ENCODE measurements around the gene MYD88.

The MYD88 gene

DNA sequence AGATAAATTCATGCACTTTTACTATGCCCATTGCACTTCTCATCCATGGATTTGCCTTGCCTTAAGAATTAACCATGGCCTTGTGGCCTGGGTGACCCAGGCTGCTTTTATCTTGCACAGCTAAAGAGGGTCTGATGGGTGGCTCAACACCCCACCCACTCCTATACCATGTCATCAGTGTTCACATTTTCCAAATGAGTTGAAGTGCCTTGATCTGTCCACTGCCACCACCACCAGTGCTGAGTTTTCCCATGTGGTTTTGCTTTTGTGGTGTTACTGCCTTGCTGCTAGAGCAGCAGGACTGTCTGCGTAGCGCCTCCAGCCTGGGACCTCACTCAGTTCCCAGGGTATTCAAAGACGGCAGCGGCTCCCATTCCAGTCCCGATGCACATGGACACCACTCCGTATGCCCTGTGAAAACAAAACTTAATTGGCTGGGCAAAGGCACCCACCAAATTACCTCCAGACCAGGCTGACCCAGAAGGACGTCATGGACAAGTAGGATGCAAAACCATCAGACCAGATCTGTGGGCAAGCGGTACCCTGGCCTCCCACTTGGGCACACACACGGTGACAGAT lies 15.7 kb upstream of the MYD88 start:
- TF ChIP-seq, protein P1, sequence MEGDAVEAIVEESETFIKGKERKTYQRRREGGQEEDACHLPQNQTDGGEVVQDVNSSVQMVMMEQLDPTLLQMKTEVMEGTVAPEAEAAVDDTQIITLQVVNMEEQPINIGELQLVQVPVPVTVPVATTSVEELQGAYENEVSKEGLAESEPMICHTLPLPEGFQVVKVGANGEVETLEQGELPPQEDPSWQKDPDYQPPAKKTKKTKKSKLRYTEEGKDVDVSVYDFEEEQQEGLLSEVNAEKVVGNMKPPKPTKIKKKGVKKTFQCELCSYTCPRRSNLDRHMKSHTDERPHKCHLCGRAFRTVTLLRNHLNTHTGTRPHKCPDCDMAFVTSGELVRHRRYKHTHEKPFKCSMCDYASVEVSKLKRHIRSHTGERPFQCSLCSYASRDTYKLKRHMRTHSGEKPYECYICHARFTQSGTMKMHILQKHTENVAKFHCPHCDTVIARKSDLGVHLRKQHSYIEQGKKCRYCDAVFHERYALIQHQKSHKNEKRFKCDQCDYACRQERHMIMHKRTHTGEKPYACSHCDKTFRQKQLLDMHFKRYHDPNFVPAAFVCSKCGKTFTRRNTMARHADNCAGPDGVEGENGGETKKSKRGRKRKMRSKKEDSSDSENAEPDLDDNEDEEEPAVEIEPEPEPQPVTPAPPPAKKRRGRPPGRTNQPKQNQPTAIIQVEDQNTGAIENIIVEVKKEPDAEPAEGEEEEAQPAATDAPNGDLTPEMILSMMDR (conservative IDR thresholded peaks at IDR 0.05; ENCODE audit: low read length): no peak
- no peak for DNase-seq (ENCODE audit: low read depth)
- H3K4me3 ChIP-seq (ENCODE audit: low read length): no peak overlapping the region

DNA sequence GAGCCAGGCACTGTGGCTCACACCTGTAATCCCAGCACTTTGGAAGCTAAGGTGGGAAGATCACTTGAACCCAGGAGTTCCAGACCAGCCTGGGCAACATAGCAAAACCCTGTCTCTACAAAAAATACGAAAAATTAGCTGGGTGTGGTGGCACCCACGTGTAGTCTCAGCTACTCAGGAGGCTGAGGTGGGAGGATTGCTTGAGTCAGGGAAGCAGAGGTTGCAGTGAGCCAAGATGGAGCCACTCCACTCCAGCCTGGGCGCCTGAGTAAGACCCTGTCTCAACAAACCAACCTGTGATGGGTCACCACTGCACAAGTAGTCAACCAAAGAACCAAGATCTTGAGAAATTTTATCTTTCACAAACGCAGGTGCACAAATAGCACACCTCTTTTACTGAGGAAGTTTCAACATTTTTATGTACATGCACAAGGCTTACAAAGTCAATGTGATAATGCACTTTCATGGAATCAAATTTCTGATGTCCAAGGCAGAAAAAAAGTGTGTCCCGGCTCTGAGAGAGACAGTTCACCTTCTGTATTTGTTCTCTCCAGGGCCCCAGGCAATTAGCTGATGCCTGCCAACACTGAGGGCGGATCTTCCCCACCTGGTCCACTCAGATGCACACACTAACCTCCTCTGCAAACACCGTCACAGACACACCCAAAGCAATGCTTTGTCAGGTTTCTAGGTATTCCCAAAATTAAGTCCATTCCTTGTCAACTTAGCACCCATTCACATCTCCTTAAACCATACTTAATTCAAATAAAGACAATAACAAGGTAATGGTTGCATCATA lies 13.9 kb upstream of the MYD88 start:
- DNase-seq (ENCODE audit: low read depth): no peak
- no peak overlapping the region for H3K4me3 ChIP-seq (ENCODE audit: low read length)
- TF ChIP-seq, protein P1 (conservative IDR thresholded peaks at IDR 0.05; ENCODE audit: low read length): no peak

DNA sequence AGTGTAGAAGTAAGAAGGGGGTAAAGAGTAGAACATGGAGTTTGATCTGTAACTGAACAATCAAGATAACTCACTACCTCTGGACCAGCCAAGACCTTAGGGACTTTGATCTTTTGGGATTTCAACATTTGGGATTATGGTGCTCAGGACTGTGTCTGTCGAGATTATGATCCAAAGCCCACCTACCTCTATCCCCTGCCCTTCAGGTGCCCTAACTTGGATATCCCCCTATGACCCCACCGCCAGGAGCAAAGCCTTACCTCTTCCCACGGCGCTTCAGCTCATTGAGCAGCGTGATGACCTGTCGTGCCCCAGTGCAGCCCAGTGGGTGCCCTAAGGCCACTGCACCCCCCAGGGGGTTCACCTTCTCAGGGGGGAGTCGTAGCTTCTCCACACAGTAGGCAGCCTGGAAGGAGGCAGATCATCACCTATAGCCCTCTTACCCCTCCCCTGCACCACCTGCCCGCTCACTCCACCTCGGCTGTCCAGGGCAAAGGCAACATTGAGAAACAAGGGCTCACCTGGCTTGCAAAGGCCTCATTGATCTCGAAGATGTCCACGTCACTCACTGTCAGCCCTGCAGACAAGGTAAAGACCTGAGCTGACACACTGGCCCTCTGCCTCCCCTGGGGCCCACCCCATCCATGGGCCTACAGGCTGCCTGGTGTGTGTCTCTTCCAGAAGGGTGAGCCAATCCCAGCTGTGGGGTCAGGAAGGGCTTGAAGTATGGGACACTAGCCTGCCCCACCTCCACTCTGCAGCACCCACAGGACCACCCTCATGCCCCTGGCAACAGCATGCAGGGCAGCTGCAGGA lies 12.9 kb upstream of the MYD88 start:
- TF ChIP-seq, protein P1 (conservative IDR thresholded peaks at IDR 0.05; ENCODE audit: low read length): no peak
- DNase-seq (ENCODE audit: low read depth): no peak
- no peak overlapping the region for H3K4me3 ChIP-seq (ENCODE audit: low read length)

DNA sequence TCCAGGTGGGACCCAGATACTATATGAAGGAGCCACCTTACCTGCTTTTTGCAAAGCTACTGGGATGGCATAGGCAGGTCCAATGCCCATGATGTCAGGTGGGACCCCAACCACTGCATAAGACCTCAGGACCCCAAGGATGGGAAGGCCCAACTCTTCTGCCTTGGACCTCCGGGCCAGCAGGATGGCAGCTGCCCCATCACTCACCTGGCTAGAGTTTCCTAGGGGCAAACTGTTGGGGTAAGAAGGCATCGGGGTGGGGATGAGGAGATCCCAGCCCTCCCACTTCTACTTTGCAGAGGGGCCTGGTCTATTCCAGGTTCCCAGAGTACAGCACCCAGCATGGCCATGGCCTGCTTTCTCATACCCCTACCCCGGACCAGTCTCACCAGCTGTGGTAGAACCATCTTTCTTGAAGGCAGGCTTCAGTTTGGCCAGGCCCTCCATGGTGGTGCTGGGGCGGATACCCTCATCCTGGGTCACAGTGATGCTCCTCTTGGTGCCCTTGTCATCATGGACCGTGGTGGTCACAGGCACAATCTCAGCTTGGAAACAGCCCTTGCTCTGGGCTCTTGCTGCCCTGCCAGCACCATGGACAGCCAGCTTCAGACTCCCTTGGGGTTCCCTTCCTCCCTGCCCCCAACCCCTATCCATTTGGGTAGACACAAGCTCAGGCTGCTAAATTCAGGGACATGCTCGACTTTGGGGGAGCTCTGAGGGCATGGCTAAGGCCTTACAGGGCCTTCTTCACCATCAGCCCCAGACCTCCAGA lies 12.2 kb upstream of the MYD88 start:
- no peak overlapping the region for H3K4me3 ChIP-seq (ENCODE audit: low read length)
- TF ChIP-seq, protein P1 (conservative IDR thresholded peaks at IDR 0.05; ENCODE audit: low read length): no peak
- no peak for DNase-seq (ENCODE audit: low read depth)

DNA sequence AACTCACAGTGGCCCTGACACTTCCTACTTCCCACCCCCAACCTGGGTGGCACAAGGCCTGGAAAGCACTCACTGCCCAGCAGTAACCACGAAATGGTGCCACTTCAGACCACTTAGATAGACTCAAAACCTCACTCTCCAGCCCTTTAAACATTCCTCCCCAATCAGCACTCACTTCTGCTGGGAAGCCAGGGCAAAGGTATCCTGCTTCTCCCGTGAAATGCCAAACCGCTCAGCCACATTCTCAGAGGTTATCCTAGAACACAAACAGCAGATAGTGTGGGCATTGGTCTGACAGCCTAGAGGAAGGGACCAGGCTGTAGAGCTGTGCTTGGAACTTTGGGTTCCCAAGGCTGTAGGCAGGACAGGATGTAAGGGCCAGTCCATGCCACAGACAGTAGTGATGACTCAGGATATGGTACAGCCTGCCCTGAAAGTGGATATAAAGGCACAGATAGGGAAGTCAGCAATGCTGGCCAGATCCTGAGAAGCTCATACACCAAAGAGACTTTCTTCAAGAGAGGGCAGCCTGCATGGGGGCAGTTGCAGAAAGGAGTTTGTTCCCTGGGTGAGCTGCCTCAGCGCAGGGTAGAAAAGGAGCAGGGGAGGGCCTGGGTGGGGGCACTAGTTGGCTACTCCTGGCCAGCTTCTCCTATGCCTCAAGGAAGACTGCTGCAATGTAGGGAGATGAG lies 10.7 kb upstream of the MYD88 start:
- no peak overlapping the region for H3K4me3 ChIP-seq (ENCODE audit: low read length)
- TF ChIP-seq, protein P1 (conservative IDR thresholded peaks at IDR 0.05; ENCODE audit: low read length): no peak
- no peak for DNase-seq (ENCODE audit: low read depth)

DNA sequence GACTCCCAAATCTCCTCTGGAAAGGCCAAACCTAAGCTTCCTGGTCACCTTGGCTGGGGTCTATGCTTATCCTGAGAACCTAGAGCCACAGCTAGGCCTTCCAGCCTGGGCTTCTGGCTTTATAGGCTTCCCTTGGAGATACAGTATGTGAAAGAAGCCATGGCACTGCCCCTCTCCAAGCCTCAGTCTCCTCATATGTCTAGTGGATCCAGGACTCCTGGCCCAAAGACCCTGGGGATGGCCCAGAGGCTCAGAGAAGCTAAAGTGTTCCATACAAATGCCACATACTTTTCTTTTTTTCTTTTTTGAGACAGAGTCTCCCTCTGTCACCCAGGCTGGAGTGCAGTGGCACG lies 10.2 kb upstream of the MYD88 start:
- DNase-seq (ENCODE audit: low read depth): no peak
- no peak overlapping the region for H3K4me3 ChIP-seq (ENCODE audit: low read length)
- TF ChIP-seq, protein P1 (conservative IDR thresholded peaks at IDR 0.05; ENCODE audit: low read length): no peak
